H1 (cell line): ENCODE results near the gene PEX5L.

ENCODE experiments used
- CTCF ChIP-seq, 3 experiments: IDR thresholded peaks; 1 replicate in 2 of 3; 2 replicates in 1 of 3; pipeline versions ENCODE4 v1.5.1 to v1.6.1; 2011; ENCODE audit warnings: low read length in 3 of 3, mild to moderate bottlenecking in 3 of 3, inconsistent platforms in 2 of 3, low read depth in 1 of 3, moderate library complexity in 1 of 3; ENCODE audit not compliant: insufficient read depth in 1 of 3; ENCODE audit errors: control extremely low read depth in 1 of 3
- HDAC6 ChIP-seq: IDR thresholded peaks from one replicate; pipeline ENCODE4 v1.7.1; 2012; ENCODE audit warnings: low read depth, mild to moderate bottlenecking, inconsistent platforms, low read length, moderate library complexity
- MAX ChIP-seq: IDR thresholded peaks from 2 replicates; pipeline ENCODE4 v1.6.1; 2012; ENCODE audit warnings: inconsistent platforms
- POLR2A ChIP-seq, 2 experiments: IDR thresholded peaks; 1 replicate in 1 of 2; 2 replicates in 1 of 2; pipeline ENCODE4 v1.6.1; 2011; ENCODE audit warnings: low read depth in 2 of 2, low read length in 2 of 2, mild to moderate bottlenecking in 2 of 2; ENCODE audit errors: control extremely low read depth in 1 of 2
- POLR2AphosphoS5 ChIP-seq: IDR thresholded peaks from 2 replicates; pipeline ENCODE4 v1.6.1; 2011; ENCODE audit warnings: low read depth, low read length
- SP1 ChIP-seq: IDR thresholded peaks from 2 replicates; pipeline ENCODE4 v1.6.1; 2011; ENCODE audit warnings: low read depth, low read length

DNA sequence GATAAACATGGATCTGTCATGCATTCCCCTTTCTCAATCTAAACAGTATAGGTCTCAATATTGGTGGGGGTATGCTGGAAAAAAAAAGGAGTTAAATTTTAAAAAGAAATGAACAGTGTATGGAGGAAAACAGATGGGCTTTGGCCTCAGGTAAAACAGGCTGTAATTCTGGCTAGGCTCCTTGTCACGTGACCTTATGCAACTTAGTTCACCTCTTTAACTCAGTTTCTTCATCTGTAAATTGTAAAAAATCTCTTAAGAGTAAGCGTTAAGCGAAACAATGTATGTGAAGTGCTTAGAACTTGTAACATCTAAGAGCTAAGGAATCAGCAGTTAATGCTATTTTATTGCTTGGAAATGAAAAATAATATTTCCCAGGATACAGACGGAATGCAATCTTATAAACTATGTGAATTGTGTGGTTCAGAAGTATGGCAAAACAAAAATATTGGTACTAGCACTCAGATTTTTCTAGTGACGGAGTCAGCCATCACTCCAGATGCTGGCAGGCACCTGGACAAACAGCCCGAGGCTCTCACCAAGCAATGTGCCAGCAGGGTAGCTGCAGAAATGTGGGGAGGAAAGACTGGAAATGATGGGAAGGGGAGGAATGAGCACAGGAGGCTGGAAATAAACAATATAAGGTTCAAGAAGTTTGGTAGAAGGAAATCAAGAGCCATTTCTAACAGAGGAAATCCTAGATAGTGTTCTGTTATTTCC, 211.1 kb downstream of the PEX5L start:
- no peak for TF ChIP-seq HDAC6
- TF ChIP-seq CTCF (IDR thresholded peaks at IDR 0.05; ENCODE audit: control extremely low read depth in 1 of 3, insufficient read depth in 1 of 3, low read depth in 1 of 3, low read length in 3 of 3): no peak
- no peak for TF ChIP-seq MAX
- TF ChIP-seq SP1: no peak
- no peak for TF ChIP-seq POLR2AphosphoS5
- TF ChIP-seq POLR2A (IDR thresholded peaks at IDR 0.05; ENCODE audit: control extremely low read depth in 1 of 2, low read depth in 2 of 2, low read length in 2 of 2): no peak
